Left colon (tissue), 2 donors: ENCODE measurements around the gene LRRC59. TPM values are rescaled to one million over a fixed set of nuclear protein-coding genes. Genes with fewer than 3 reads are reported as not detected.
"Not testable (repeated sequence)": the region's sequence is repeated elsewhere in the genome, so short reads cannot be mapped to it uniquely, and the experiment has no call there.

ENCODE experiments used
- ATAC-seq: fragments of 200-7000 bp; cut with Tn5 transposase; one replicate; pipeline ENCODE4 v1.9.1; 2020; ENCODE audit warnings: mild to moderate bottlenecking, moderate library complexity
- DNase-seq, 2 donors: peaks; one replicate each; pipeline ENCODE4 v3.0.0-alpha.2; 2020
- intact Hi-C, 2 donors: fragments of 100-400 bp; cut with DNase I in 1 of 2; cut with micrococcal nuclease in 1 of 2; formaldehyde crosslinking; loops; one replicate each; pipeline versions ENCODE4 v1.11.2 to v1.14.0; 2022; cut with DNase I, micrococcal nuclease
- total RNA-seq, 2 donors: library from RNA; stranded (reverse); fragmentation: NEBNext Ultra II Directional; extraction: Animal tissue kit (Norgen Biotek cat#: 25700); gene quantifications; one replicate each; pipeline ENCODE4 v1.2.1, GENCODE V29; 2021
- donor health status: DM: no; HTN: no; CAD: no.
- donor health status: DM: yes; HTN: yes; CAD: no.

The LRRC59 gene
- total RNA-seq, 2 donors from 2014 or later = 113 to 155 TPM

DNA sequence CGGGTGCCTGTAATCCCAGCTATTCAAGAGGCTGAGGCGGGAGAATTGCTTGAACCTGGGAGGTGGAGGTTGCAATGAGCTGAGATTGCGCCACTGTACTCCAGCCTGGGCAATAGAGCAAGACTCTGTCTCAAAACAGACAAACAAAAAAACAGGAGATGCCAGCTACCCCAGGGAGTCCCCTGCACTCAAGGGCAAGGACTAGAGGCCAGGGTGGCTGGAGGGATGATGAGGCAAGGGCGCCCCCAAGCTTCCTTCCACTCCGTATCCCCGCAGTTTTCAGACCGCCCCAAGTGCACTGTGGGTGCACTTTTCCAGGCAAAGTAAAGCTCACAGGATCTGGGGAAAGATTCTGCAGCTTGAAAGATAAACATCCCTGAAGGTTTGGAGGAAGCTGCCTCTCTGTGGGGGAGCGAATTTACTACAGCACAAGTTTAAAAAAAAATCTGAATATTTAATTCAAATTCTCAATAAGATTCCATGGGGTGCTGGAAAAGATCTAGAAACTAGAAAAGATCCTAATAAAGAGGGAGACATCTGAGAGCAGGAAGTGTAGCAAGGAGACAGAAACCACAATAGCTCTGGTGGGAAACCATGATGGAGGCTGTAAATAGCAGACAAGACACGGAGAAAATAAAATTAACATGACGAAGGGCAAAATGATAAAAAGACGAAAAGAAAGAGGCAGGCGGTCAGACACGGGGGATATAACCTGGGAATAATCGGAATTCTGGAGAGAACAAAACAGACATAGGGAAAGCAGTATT is 63.8 kb downstream of the LRRC59 start:
- DNase-seq, ATAC-seq, intact Hi-C loops: not testable (repeated sequence)

DNA sequence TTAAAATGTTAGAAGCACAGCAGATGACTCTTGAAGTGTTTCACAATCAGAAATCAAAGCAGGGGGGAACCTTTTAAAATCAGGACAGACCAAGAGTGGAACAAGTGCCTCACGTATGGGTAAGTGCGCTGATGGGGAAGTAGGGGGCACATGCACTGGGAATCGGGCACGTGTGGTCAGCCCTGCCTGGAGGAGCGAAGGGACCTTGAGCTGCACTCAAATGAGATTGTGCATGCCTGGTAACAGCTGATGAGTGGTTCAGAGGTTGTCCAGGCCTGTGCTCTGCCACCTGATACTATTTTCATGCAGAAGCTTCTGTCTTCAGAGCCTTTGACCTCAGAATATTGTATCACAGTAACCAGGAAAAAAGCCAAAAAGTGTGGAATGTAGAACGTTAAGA is 65.1 kb downstream of the LRRC59 start:
- no peak for ATAC-seq
- no peak for DNase-seq
- intact Hi-C loops = no loop called here

Other genes starting within 250 kb of the LRRC59 start
- 10 to 100 TPM; 30.6 to 34.3 TPM for gene PPP1R9B, start 246.8 kb downstream of the LRRC59 start, total RNA-seq
- gene SGCA, start 231.5 kb downstream of the LRRC59 start, total RNA-seq = 1 to 10 TPM in 1 of 2 donors, under 1 TPM in 1; 0.31 to 4.7 TPM
- 10 to 100 TPM; 33.5 to 91.9 TPM for gene COL1A1, start 195.9 kb downstream of the LRRC59 start, total RNA-seq
- 1 to 10 TPM; 3.4 to 9.4 TPM for gene TMEM92, start 123.1 kb downstream of the LRRC59 start, total RNA-seq
- 10 to 100 TPM; 18.1 to 20.2 TPM for gene XYLT2, start 51.4 kb downstream of the LRRC59 start, total RNA-seq
- gene MRPL27, start 24.3 kb downstream of the LRRC59 start, total RNA-seq = 10 to 100 TPM; 73.4 to 85.4 TPM
- gene EME1, start 24.3 kb downstream of the LRRC59 start, total RNA-seq = 1 to 10 TPM in 1 of 2 donors, under 1 TPM in 1; 0.61 to 1.9 TPM
- 100 to 1,000 TPM; 146 to 150 TPM for gene ACSF2, start 28.7 kb upstream of the LRRC59 start, total RNA-seq
- 1 to 10 TPM; 4.5 to 7.1 TPM for gene CHAD, start 71.4 kb upstream of the LRRC59 start, total RNA-seq
- gene RSAD1, start 81.3 kb upstream of the LRRC59 start, total RNA-seq = 10 to 100 TPM; 29.1 to 33.9 TPM
- gene MYCBPAP, start 110.9 kb upstream of the LRRC59 start, total RNA-seq = 1 to 10 TPM; 2.1 to 2.8 TPM
- gene EPN3, start 135.2 kb upstream of the LRRC59 start, total RNA-seq = 10 to 100 TPM; 40.1 to 58.5 TPM
- 10 to 100 TPM; 61.1 to 66.7 TPM for gene SPATA20, start 149.7 kb upstream of the LRRC59 start, total RNA-seq
- gene CACNA1G, start 163.2 kb upstream of the LRRC59 start, total RNA-seq = under 1 TPM; 0.03 to 0.06 TPM
- 100 to 1,000 TPM; 251 to 373 TPM for gene ABCC3, start 237.4 kb upstream of the LRRC59 start, total RNA-seq